Erythroblast (primary cell): ENCODE data around the gene NPRL2.

Experiments
- GATA1 ChIP-seq: IDR thresholded peaks from 2 replicates; pipeline ENCODE4 v1.6.1; 2011; ENCODE audit warnings: low read depth, mild to moderate bottlenecking, control low read depth, low read length, moderate library complexity
- POLR2A ChIP-seq: IDR thresholded peaks from 2 replicates; pipeline ENCODE4 v1.6.1; 2011; ENCODE audit warnings: mild to moderate bottlenecking, low read length

DNA sequence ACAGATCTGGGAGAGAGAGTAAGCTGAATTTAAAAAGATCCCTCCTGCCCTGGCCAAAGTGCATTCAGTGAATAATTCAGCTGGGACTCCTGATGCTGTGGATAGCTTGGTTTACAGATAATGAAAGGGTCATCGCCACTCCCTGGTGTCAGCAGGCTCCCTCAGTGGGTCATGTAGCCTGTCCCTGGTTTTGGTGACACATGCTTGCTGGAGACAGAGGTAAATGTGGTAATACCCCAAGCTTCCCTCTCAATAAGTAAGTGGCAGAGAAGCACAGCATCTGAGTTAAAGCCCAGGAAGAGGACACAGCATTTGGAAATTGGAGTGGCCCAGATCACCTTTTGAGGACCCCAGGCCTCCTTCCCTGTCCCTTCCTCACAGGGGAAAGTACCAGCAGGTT is 6.9 kb upstream of the NPRL2 start:
- TF ChIP-seq POLR2A (no peak), GATA1 (no peak)
